GM19463 (cell line): ENCODE data around the gene RMDN3.
A peak's percentile ranks its signal among the peaks of the same experiment; 100 is the strongest.

ENCODE experiments used
- ATAC-seq: cut with Tn5 transposase; IDR thresholded peaks from one replicate; pipeline ENCODE4 v1.9.1; 2021; ENCODE audit warnings: mild to moderate bottlenecking, moderate library complexity; ENCODE audit not compliant: unreplicated experiment

The RMDN3 gene

GRCh38 chr15:40754883-40755811 lies at the start of gene RMDN3:
Gene RMDN3, minus strand, starts transcription at chr15:40755254. Its CDS starts 471 bp downstream, at chr15:40754783.
- peak; percentile 85 for ATAC-seq

GRCh38 chr15:40803688-40804087 lies 48.6 kb upstream of the RMDN3 start:
- no peak for ATAC-seq

GRCh38 chr15:40803076-40803475 lies 48.0 kb upstream of the RMDN3 start:
- no peak for ATAC-seq

- ATAC-seq: no peak
Observed at GRCh38 chr15:40799523-40799922, 44.5 kb upstream of the RMDN3 start.

GRCh38 chr15:40796512-40796911 lies 41.5 kb upstream of the RMDN3 start:
- no peak for ATAC-seq

GRCh38 chr15:40796041-40796440 lies 41.0 kb upstream of the RMDN3 start:
- no peak for ATAC-seq

GRCh38 chr15:40793216-40793989 lies 38.3 kb upstream of the RMDN3 start:
- no peak for ATAC-seq

GRCh38 chr15:40792394-40792793 lies 37.3 kb upstream of the RMDN3 start:
- no peak for ATAC-seq

- ATAC-seq: no peak
Observed at GRCh38 chr15:40790718-40791117, 35.7 kb upstream of the RMDN3 start.

GRCh38 chr15:40789999-40790398 lies 34.9 kb upstream of the RMDN3 start:
- no peak for ATAC-seq

- no peak for ATAC-seq
Observed at GRCh38 chr15:40789119-40789518, 34.1 kb upstream of the RMDN3 start.

GRCh38 chr15:40787991-40788390 lies 32.9 kb upstream of the RMDN3 start:
- no peak for ATAC-seq

- no peak for ATAC-seq
Observed at GRCh38 chr15:40787344-40787841, 32.3 kb upstream of the RMDN3 start.

GRCh38 chr15:40785814-40786213 lies 30.8 kb upstream of the RMDN3 start:
- ATAC-seq: no peak

- ATAC-seq: no peak
Observed at GRCh38 chr15:40785164-40785563, 30.1 kb upstream of the RMDN3 start.

GRCh38 chr15:40782609-40783227 lies 27.7 kb upstream of the RMDN3 start:
- peak; percentile 54 for ATAC-seq

GRCh38 chr15:40776537-40777141 lies 21.6 kb upstream of the RMDN3 start:
- ATAC-seq: no peak

- ATAC-seq: no peak
Observed at GRCh38 chr15:40775740-40776536, 20.9 kb upstream of the RMDN3 start.

GRCh38 chr15:40775007-40775406 lies 20.0 kb upstream of the RMDN3 start:
- no peak for ATAC-seq

- no peak for ATAC-seq
Observed at GRCh38 chr15:40773902-40774301, 18.8 kb upstream of the RMDN3 start.
